Gastrocnemius medialis (tissue), 4 donors: ENCODE results near the gene TIPARP. TPM values are rescaled to one million over a fixed set of nuclear protein-coding genes. Genes with fewer than 3 reads are reported as not detected.
"Not testable (repeated sequence)": the region's sequence is repeated elsewhere in the genome, so short reads cannot be mapped to it uniquely, and the experiment has no call there.

Experiments used
- ATAC-seq, 2 donors: fragments of 150-250 bp; one replicate each; pipeline ENCODE4 v1.9.1; 2016
- DNase-seq, 2 donors: peaks; one replicate each; pipeline ENCODE4 v3.0.0-alpha.2; 2019
- H3K27ac ChIP-seq, 4 donors: fragments of 200-600 bp; sonication (generic); 1 replicate in 1 of 4; 2 replicates in 3 of 4; pipeline ENCODE4 v1.5.1; 2016 to 2018; ENCODE audit warnings: mild to moderate bottlenecking in 2 of 4, moderate library complexity in 1 of 4
- H3K27me3 ChIP-seq, 3 donors: fragments of 200-600 bp; sonication (generic) in 2 of 3; 1 replicate in 1 of 3; 2 replicates in 2 of 3; pipeline versions ENCODE4 v1.5.1 to v1.6.0; 2016 to 2019; ENCODE audit warnings: mild to moderate bottlenecking in 1 of 3, moderate library complexity in 1 of 3
- H3K36me3 ChIP-seq, 2 donors: fragments of 200-600 bp; sonication (generic) in 1 of 2; one replicate each; pipeline ENCODE4 v1.5.1; 2017 to 2018
- H3K4me1 ChIP-seq, 2 donors: fragments of 200-600 bp; sonication (generic) in 1 of 2; one replicate each; pipeline ENCODE4 v1.5.1; 2016 to 2017; ENCODE audit warnings: mild to moderate bottlenecking in 2 of 2
- H3K4me3 ChIP-seq, 4 donors: fragments of 200-600 bp; sonication (generic) in 3 of 4; 1 replicate in 1 of 4; 2 replicates in 3 of 4; pipeline ENCODE4 v1.5.1; 2016 to 2019; ENCODE audit warnings: mild to moderate bottlenecking in 2 of 4
- H3K9me3 ChIP-seq, 3 donors: fragments of 200-600 bp; sonication (generic) in 2 of 3; 1 replicate in 1 of 3; 2 replicates in 2 of 3; pipeline ENCODE4 v1.5.1; 2016 to 2019
- CTCF ChIP-seq, 5 experiments: fragments of 450-650 bp in 3 of 5; fragments of 200-600 bp in 2 of 5; sonication (generic) in 2 of 5; IDR thresholded peaks in 4 of 5; conservative IDR thresholded peaks in 1 of 5; 1 replicate in 4 of 5; 2 replicates in 1 of 5; pipeline ENCODE4 v1.5.1; 2016 to 2019; ENCODE audit warnings: antibody characterized with exemption in 5 of 5, mild to moderate bottlenecking in 3 of 5, moderate library complexity in 3 of 5
- POLR2A ChIP-seq, 2 donors: fragments of 450-650 bp; IDR thresholded peaks; one replicate each; pipeline ENCODE4 v1.6.1; 2017; ENCODE audit warnings: antibody characterized with exemption in 2 of 2, mild to moderate bottlenecking in 2 of 2, moderate library complexity in 2 of 2
- in situ Hi-C, 4 donors: fragments of 200-750 bp; cut with MboI; loops; one replicate each; pipeline versions ENCODE4 v1.15.0 to v1.8.0; 2017; ENCODE audit warnings: low sequenced_read_pairs in 4 of 4
- intact Hi-C: fragments of 100-400 bp; cut with DNase I; formaldehyde crosslinking; loops from one replicate; pipeline ENCODE4 v1.15.1; 2023; ENCODE audit warnings: low total_unique reads
- total RNA-seq, 4 donors: library from RNA; depleted of rRNA; stranded (reverse); fragments of >200 nt; gene quantifications; one replicate each; pipeline versions ENCODE4 v1.1.0 to v1.2.3, GENCODE V29; 2016

The TIPARP gene
- total RNA-seq, 4 donors from 2014 or later: 16.0 to 50.2 (median 31.7) TPM

- H3K4me3 ChIP-seq: no peak overlapping the region
- intact Hi-C loops: no loop called here
- H3K9me3 ChIP-seq: no peaks in the 10 kb centered on the region
- no peak overlapping the region for H3K27ac ChIP-seq
- TF ChIP-seq CTCF (IDR thresholded peaks at IDR 0.05 in 4 of 5, conservative IDR thresholded peaks at IDR 0.05 in 1 of 5) (no peak), POLR2A (IDR thresholded peaks at IDR 0.05) (no peak)
- in situ Hi-C loops: no loop called here
- DNase-seq (no peak), ATAC-seq (no peak)
- H3K27me3 ChIP-seq: no peaks in the 10 kb centered on the region
- H3K36me3 ChIP-seq: peaks cover 0 to 18% of the 10 kb centered on the region in 2 donors
- no peaks in the 10 kb centered on the region for H3K4me1 ChIP-seq
These were observed 36.7 kb downstream of the TIPARP start for GRCh38 chr3:156711113-156711512.

- H3K27me3 ChIP-seq, intact Hi-C loops, H3K9me3 ChIP-seq, H3K4me1 ChIP-seq, in situ Hi-C loops, H3K27ac ChIP-seq, H3K4me3 ChIP-seq, ATAC-seq, DNase-seq: not testable (repeated sequence)
- peaks cover 0 to 11% of the 10 kb centered on the region in 2 donors for H3K36me3 ChIP-seq
These were observed 37.6 kb downstream of the TIPARP start for GRCh38 chr3:156711944-156712343.

GRCh38 chr3:156716105-156716862, 41.9 kb downstream of the TIPARP start:
- ATAC-seq: no peak
- in situ Hi-C loops: no loop called here
- Histone ChIP-seq H3K36me3 (no peaks in the 10 kb centered on the region), H3K4me3 (no peak overlapping the region), H3K9me3 (no peaks in the 10 kb centered on the region), H3K27me3 (no peaks in the 10 kb centered on the region), H3K27ac (no peak overlapping the region), H3K4me1 (no peaks in the 10 kb centered on the region)
- no peak for DNase-seq
- TF ChIP-seq POLR2A (IDR thresholded peaks at IDR 0.05) (no peak), CTCF (IDR thresholded peaks at IDR 0.05 in 4 of 5, conservative IDR thresholded peaks at IDR 0.05 in 1 of 5) (no peak)
- intact Hi-C loops: no loop called here

- intact Hi-C loops: no loop called here
- no peak for DNase-seq
- Histone ChIP-seq H3K27ac (no peak overlapping the region), H3K36me3 (no peaks in the 10 kb centered on the region), H3K4me3 (no peak overlapping the region), H3K9me3 (no peaks in the 10 kb centered on the region), H3K27me3 (no peaks in the 10 kb centered on the region), H3K4me1 (no peaks in the 10 kb centered on the region)
- no peak for ATAC-seq
- TF ChIP-seq POLR2A (IDR thresholded peaks at IDR 0.05) (no peak), CTCF (IDR thresholded peaks at IDR 0.05 in 4 of 5, conservative IDR thresholded peaks at IDR 0.05 in 1 of 5) (no peak)
- in situ Hi-C loops: no loop called here
These were observed 44.4 kb downstream of the TIPARP start for GRCh38 chr3:156718622-156719306.

- H3K36me3 ChIP-seq: no peaks in the 10 kb centered on the region
- H3K27me3 ChIP-seq: no peaks in the 10 kb centered on the region
- in situ Hi-C loops: no loop called here
- DNase-seq: no peak
- no peak for ATAC-seq
- no peak overlapping the region for H3K4me3 ChIP-seq
- no peaks in the 10 kb centered on the region for H3K9me3 ChIP-seq
- TF ChIP-seq POLR2A (IDR thresholded peaks at IDR 0.05) (no peak), CTCF (IDR thresholded peaks at IDR 0.05 in 4 of 5, conservative IDR thresholded peaks at IDR 0.05 in 1 of 5) (no peak)
- H3K27ac ChIP-seq: no peak overlapping the region
- no peaks in the 10 kb centered on the region for H3K4me1 ChIP-seq
- intact Hi-C loops: no loop called here
These were observed 46.4 kb downstream of the TIPARP start for GRCh38 chr3:156720826-156721225.
